Adipose tissue (tissue), 3 donors: ENCODE measurements around the gene TAF4. TPM values are rescaled to one million over a fixed set of nuclear protein-coding genes. Genes with fewer than 3 reads are reported as not detected.

Experiments
- H3K27ac ChIP-seq: one replicate; pipeline ENCODE4 v1.5.1; 2013; ENCODE audit warnings: low read depth, low read length
- WGBS, 3 donors: extraction: QIAGEN DNeasy Blood & Tissue Kit; methylation state at CpG; one replicate each; pipeline ENCODE4 v1.1.7; 2013; 5-methylcytosine and 5-hydroxymethylcytosine counted together
- polyA plus RNA-seq, 3 donors: library from polyadenylated mRNA; stranded (reverse); fragments of 200-250 nt; gene quantifications; one replicate each; pipeline ENCODE4 v1.2.3, GENCODE V29; 2013
- donor health status: healthy with polysubstance abuse.
- donor health status: Bipolar disorder and iron deficiency.
- donor health status: healthy.

TAF4 gene
- polyA plus RNA-seq, 3 donors = 4.5 to 5.8 (median 5.0) TPM

- H3K27ac ChIP-seq = no peak overlapping the region
- WGBS, 3 donors = 81 to 87% (median 85%) methylated on average over 14 of the region's 14 CpGs
Measured at GRCh38 chr20:62014889-62015537, 50.7 kb downstream of the TAF4 start.

GRCh38 chr20:62014488-62014775, 51.2 kb downstream of the TAF4 start:
- WGBS, 3 donors = 87 to 94% (median 92%) methylated on average over 12 of the region's 12 CpGs

GRCh38 chr20:62012631-62013030, 53.0 kb downstream of the TAF4 start:
- 94 to 95% (median 95%) methylated on average over 12 of the region's 12 CpGs for WGBS, 3 donors
- H3K27ac ChIP-seq = no peak overlapping the region

More at GRCh38 chr20:62014488-62014775, 51.2 kb downstream of the TAF4 start:
- no peak overlapping the region for H3K27ac ChIP-seq

GRCh38 chr20:62011938-62012534, 53.6 kb downstream of the TAF4 start:
- WGBS, 3 donors = 95% methylated on average over 27 of the region's 27 CpGs
- H3K27ac ChIP-seq = no peak overlapping the region

GRCh38 chr20:62011403-62011790, 54.3 kb downstream of the TAF4 start:
- WGBS, 3 donors = 74 to 89% (median 84%) methylated on average over 6 of the region's 6 CpGs
- no peak overlapping the region for H3K27ac ChIP-seq

- 38 to 40% (median 40%) methylated on average over 13 of the region's 13 CpGs for WGBS, 3 donors
- no peak overlapping the region for H3K27ac ChIP-seq
Measured at GRCh38 chr20:62010551-62011402, 54.9 kb downstream of the TAF4 start.

- WGBS, 3 donors = 94 to 95% (median 95%) methylated on average over 32 of the region's 32 CpGs
- H3K27ac ChIP-seq = no peak overlapping the region
Measured at GRCh38 chr20:62009869-62010445, 55.7 kb downstream of the TAF4 start.

- 91 to 97% (median 96%) methylated on average over 13 of the region's 13 CpGs for WGBS, 3 donors
- H3K27ac ChIP-seq = no peak overlapping the region
Measured at GRCh38 chr20:62009322-62009721, 56.4 kb downstream of the TAF4 start.

- 86 to 97% (median 95%) methylated on average over 15 of the region's 15 CpGs for WGBS, 3 donors
- H3K27ac ChIP-seq = no peak overlapping the region
Measured at GRCh38 chr20:62008643-62009183, 57.0 kb downstream of the TAF4 start.

GRCh38 chr20:62007127-62007647, 58.5 kb downstream of the TAF4 start:
- H3K27ac ChIP-seq = no peak overlapping the region
- 82 to 87% (median 84%) methylated on average over 17 of the region's 17 CpGs for WGBS, 3 donors

- no peak overlapping the region for H3K27ac ChIP-seq
- 93 to 96% (median 94%) methylated on average over 28 of the region's 28 CpGs for WGBS, 3 donors
Measured at GRCh38 chr20:62006482-62006881, 59.2 kb downstream of the TAF4 start.

- no peak overlapping the region for H3K27ac ChIP-seq
- 93 to 98% (median 96%) methylated on average over 5 of the region's 5 CpGs for WGBS, 3 donors
Measured at GRCh38 chr20:62004614-62005013, 61.1 kb downstream of the TAF4 start.

GRCh38 chr20:62003567-62004405, 61.9 kb downstream of the TAF4 start:
- no peak overlapping the region for H3K27ac ChIP-seq
- WGBS, 3 donors = 87 to 94% (median 93%) methylated on average over 23 to 24 of the region's 24 CpGs

GRCh38 chr20:62002882-62003480, 62.7 kb downstream of the TAF4 start:
- H3K27ac ChIP-seq = no peak overlapping the region
- 70 to 94% (median 91%) methylated on average over 18 of the region's 18 CpGs for WGBS, 3 donors

- no peak overlapping the region for H3K27ac ChIP-seq
Measured at GRCh38 chr20:62001178-62001715, 64.4 kb downstream of the TAF4 start.

GRCh38 chr20:61998343-61999121, 67.1 kb downstream of the TAF4 start:
- 91 to 93% (median 92%) methylated on average over 19 of the region's 19 CpGs for WGBS, 3 donors
- no peak overlapping the region for H3K27ac ChIP-seq

More at GRCh38 chr20:62001178-62001715, 64.4 kb downstream of the TAF4 start:
- WGBS, 3 donors = 90 to 93% (median 92%) methylated on average over 18 of the region's 18 CpGs
